Measurements from ENCODE around the gene POMT1.

GRCh38 chr9:131565369-131565768, 62.7 kb downstream of the POMT1 start:
- TF ChIP-seq CTCF (IDR thresholded peaks at IDR 0.05; ENCODE audit: low read depth, low read length, poor library complexity, severe bottlenecking) (no peak), EZH2phosphoT487 (IDR thresholded peaks at IDR 0.05; ENCODE audit: borderline replicate concordance, low read length) (no peak)

Measured in DOHH2 (cell line).